ENCODE measurements around the gene ZNF573. TPM values are rescaled to one million over a fixed set of nuclear protein-coding genes. Genes with fewer than 3 reads are reported as not detected.
A peak's percentile ranks its signal among the peaks of the same experiment; 100 is the strongest.

The ZNF573 gene
- total and polyA plus RNA-seq, 9 of the 15 experiments (the other 6 are each of a cell fraction or from before 2014, with no cell fraction given), result 1.5 to 7.9 (median 4.3) TPM

- TF ChIP-seq ZBTB2 (IDR thresholded peaks at IDR 0.05) (peak; percentile 54; the same call in 1 of the 2 replicates), POLR2G (IDR thresholded peaks at IDR 0.05; ENCODE audit: low read depth, low read length) (peak; percentile 86), MNT (conservative IDR thresholded peaks at IDR 0.05) (peak in 1 of 2 experiments; percentile 43; a peak in 1 of 4 replicates), YY1 (IDR thresholded peaks at IDR 0.05; ENCODE audit: borderline replicate concordance in 1 of 3, control insufficient read depth in 1 of 3, extremely low read depth in 1 of 3, insufficient read depth in 3 of 3, insufficient read length in 1 of 3, insufficient replicate concordance in 2 of 3, low read depth in 1 of 3, low read length in 2 of 3) (peak in 1 of 3 experiments; percentile 28), CREB1 (IDR thresholded peaks at IDR 0.05) (peak; percentile 47), CREB1 (CRISPR knock-in tag; IDR thresholded peaks at IDR 0.05) (no peak), MTA3 (IDR thresholded peaks at IDR 0.05; ENCODE audit: borderline replicate concordance) (peak; percentile 69; the same call in 1 of the 2 replicates), MAZ (CRISPR knock-in tag; conservative IDR thresholded peaks at IDR 0.05 in 1 of 2, IDR thresholded peaks at IDR 0.05 in 1 of 2) (peak in 1 of 2 experiments; percentile 65; a peak in 2 of 4 replicates), POLR2A (conservative IDR thresholded peaks at IDR 0.05) (peak; percentile 41; the same call in 1 of the 2 replicates), FOSL1 (tag; conservative IDR thresholded peaks at IDR 0.05) (no peak), CREB3L1 (IDR thresholded peaks at IDR 0.05; ENCODE audit: borderline replicate concordance, low read depth) (peak; percentile 56; the same call in 1 of the 2 replicates), AFF1 (IDR thresholded peaks at IDR 0.05; ENCODE audit: low read depth in 1 of 2, partially characterized antibody in 2 of 2) (peak in 1 of 2 experiments; percentile 60), PHF8 (IDR thresholded peaks at IDR 0.05; ENCODE audit: borderline replicate concordance, low read length) (peak; percentile 12; the same call in 1 of the 2 replicates), RBFOX2 (IDR thresholded peaks at IDR 0.05; ENCODE audit: low read depth, low read length) (peak; percentile 81), NRF1 (conservative IDR thresholded peaks at IDR 0.05 in 1 of 2, IDR thresholded peaks at IDR 0.05 in 1 of 2) (peak; percentile 71 to 78), RNF2 (IDR thresholded peaks at IDR 0.05) (0 out of 2 replicates have a peak, but pooled peaks have one; percentile 53)
These were observed 87.4 kb downstream of the ZNF573 start (continued) for GRCh38 chr19:37691881-37692504.

All from K562 (cell line).